ENCODE data around the gene IQCH. TPM values are rescaled to one million over a fixed set of nuclear protein-coding genes. Genes with fewer than 3 reads are reported as not detected.

The IQCH gene
- polyA plus RNA-seq, 2 of the 4 experiments (the other 2 are of a cell fraction) = 1.5 to 3.8 TPM

DNA sequence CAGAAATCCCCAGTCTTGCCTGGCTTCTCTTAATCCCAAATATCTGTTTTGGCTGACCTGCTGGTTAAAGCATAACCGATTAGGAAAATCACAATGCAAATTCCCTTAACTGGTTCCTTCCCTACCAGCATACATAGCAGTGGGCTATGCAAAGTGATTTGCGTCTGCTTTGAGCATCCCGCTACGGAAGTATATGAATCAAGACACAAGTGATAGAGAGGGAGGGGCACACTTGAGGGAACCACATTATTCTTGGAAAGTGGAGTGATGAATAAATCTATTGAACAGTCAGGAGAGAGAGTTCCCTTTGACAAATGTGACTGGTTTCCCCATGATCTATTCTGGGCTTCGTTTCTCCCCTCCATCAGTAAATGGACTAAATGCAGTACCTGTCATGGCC lies 146.8 kb downstream of the IQCH start:
- no peak overlapping the region for H3K4me2 ChIP-seq
- no peaks in the 10 kb centered on the region for H3K9me3 ChIP-seq
- H3K27ac ChIP-seq = no peak overlapping the region
- H3K4me1 ChIP-seq = peaks cover 13% of the 10 kb centered on the region
- no peak overlapping the region for H3K4me3 ChIP-seq
- CTCF ChIA-PET = no interaction called here
- POLR2A ChIA-PET = no interaction called here
- FAIRE-seq = no peak
- ATAC-seq = no peak
- no peak for DNase-seq (ENCODE audit: low read depth in 1 of 2, low spot score in 1 of 2)
- TF ChIP-seq ZSCAN20 (CRISPR knock-in tag; IDR thresholded peaks at IDR 0.05) = no peak
- no peak for TF ChIP-seq ATOH8 (CRISPR knock-in tag; IDR thresholded peaks at IDR 0.05; ENCODE audit: low read depth)
- no peak for TF ChIP-seq KDM5A (IDR thresholded peaks at IDR 0.05)
- TF ChIP-seq PHF8 (IDR thresholded peaks at IDR 0.05; ENCODE audit: borderline replicate concordance, low read depth) = no peak
- no peak for TF ChIP-seq TFCP2L1 (CRISPR knock-in tag; IDR thresholded peaks at IDR 0.05)
- no peak for TF ChIP-seq POLR2A (IDR thresholded peaks at IDR 0.05; ENCODE audit: low read length)
- no peak for TF ChIP-seq NR3C1 (IDR thresholded peaks at IDR 0.05)
- no peak for TF ChIP-seq HEYL (CRISPR knock-in tag; IDR thresholded peaks at IDR 0.05)
- no peak for TF ChIP-seq CHD4 (IDR thresholded peaks at IDR 0.05; ENCODE audit: borderline replicate concordance)
- TF ChIP-seq EP300 (IDR thresholded peaks at IDR 0.05) = no peak
- TF ChIP-seq, protein P1, sequence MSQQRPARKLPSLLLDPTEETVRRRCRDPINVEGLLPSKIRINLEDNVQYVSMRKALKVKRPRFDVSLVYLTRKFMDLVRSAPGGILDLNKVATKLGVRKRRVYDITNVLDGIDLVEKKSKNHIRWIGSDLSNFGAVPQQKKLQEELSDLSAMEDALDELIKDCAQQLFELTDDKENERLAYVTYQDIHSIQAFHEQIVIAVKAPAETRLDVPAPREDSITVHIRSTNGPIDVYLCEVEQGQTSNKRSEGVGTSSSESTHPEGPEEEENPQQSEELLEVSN (IDR thresholded peaks at IDR 0.05; ENCODE audit: borderline replicate concordance, low read depth) = no peak
- no peak for TF ChIP-seq POLR2AphosphoS2 (conservative IDR thresholded peaks at IDR 0.05; ENCODE audit: low read length)
- 81% methylated on average over 5 of the region's 5 CpGs for WGBS (ENCODE audit: missing lambda C conversion rate)

- 76% methylated on average over 4 of the region's 4 CpGs for WGBS (ENCODE audit: missing lambda C conversion rate)
- ChIA-PET CTCF (interaction anchor here (1.4 kb wide), 1 partner anchor 30 kb away, joined by 5 read pairs; no protein-coding TSS in a partner anchor), POLR2A (no interaction called here)
- Histone ChIP-seq H3K27ac (no peak overlapping the region), H3K4me1 (peaks cover 14% of the 10 kb centered on the region), H3K4me2 (no peak overlapping the region), H3K4me3 (no peak overlapping the region), H3K9me3 (no peaks in the 10 kb centered on the region)
- FAIRE-seq (no peak), DNase-seq (ENCODE audit: low read depth in 1 of 2, low spot score in 1 of 2) (no peak), ATAC-seq (no peak)
- TF ChIP-seq, protein P2, sequence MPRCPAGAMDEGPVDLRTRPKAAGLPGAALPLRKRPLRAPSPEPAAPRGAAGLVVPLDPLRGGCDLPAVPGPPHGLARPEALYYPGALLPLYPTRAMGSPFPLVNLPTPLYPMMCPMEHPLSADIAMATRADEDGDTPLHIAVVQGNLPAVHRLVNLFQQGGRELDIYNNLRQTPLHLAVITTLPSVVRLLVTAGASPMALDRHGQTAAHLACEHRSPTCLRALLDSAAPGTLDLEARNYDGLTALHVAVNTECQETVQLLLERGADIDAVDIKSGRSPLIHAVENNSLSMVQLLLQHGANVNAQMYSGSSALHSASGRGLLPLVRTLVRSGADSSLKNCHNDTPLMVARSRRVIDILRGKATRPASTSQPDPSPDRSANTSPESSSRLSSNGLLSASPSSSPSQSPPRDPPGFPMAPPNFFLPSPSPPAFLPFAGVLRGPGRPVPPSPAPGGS (IDR thresholded peaks at IDR 0.05) = no peak
- TF ChIP-seq, protein P3, sequence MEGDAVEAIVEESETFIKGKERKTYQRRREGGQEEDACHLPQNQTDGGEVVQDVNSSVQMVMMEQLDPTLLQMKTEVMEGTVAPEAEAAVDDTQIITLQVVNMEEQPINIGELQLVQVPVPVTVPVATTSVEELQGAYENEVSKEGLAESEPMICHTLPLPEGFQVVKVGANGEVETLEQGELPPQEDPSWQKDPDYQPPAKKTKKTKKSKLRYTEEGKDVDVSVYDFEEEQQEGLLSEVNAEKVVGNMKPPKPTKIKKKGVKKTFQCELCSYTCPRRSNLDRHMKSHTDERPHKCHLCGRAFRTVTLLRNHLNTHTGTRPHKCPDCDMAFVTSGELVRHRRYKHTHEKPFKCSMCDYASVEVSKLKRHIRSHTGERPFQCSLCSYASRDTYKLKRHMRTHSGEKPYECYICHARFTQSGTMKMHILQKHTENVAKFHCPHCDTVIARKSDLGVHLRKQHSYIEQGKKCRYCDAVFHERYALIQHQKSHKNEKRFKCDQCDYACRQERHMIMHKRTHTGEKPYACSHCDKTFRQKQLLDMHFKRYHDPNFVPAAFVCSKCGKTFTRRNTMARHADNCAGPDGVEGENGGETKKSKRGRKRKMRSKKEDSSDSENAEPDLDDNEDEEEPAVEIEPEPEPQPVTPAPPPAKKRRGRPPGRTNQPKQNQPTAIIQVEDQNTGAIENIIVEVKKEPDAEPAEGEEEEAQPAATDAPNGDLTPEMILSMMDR (IDR thresholded peaks at IDR 0.05) = no peak
- TF ChIP-seq RCOR1 (IDR thresholded peaks at IDR 0.05; ENCODE audit: low read depth, low read length) (no peak), CHD2 (IDR thresholded peaks at IDR 0.05; ENCODE audit: low read length, partially characterized antibody) (no peak), ZSCAN20 (CRISPR knock-in tag; IDR thresholded peaks at IDR 0.05) (no peak), ESRRA (IDR thresholded peaks at IDR 0.05; ENCODE audit: borderline replicate concordance, low read length) (no peak), CBX2 (IDR thresholded peaks at IDR 0.05; ENCODE audit: borderline replicate concordance, low read depth) (no peak), HOXB13 (CRISPR knock-in tag; IDR thresholded peaks at IDR 0.05; ENCODE audit: low read depth) (no peak), JUN (IDR thresholded peaks at IDR 0.05) (no peak), FOSB (CRISPR knock-in tag; IDR thresholded peaks at IDR 0.05) (no peak), NFE2L2 (conservative IDR thresholded peaks at IDR 0.05; ENCODE audit: low read length) (no peak), PHF8 (IDR thresholded peaks at IDR 0.05; ENCODE audit: borderline replicate concordance, low read depth) (no peak), JUNB (IDR thresholded peaks at IDR 0.05) (no peak), BHLHE40 (IDR thresholded peaks at IDR 0.05; ENCODE audit: low read depth, low read length) (no peak), RNF2 (IDR thresholded peaks at IDR 0.05; ENCODE audit: borderline replicate concordance, low read depth) (no peak), RFX5 (IDR thresholded peaks at IDR 0.05) (no peak), CEBPB (IDR thresholded peaks at IDR 0.05) (no peak)
- TF ChIP-seq, protein P4, sequence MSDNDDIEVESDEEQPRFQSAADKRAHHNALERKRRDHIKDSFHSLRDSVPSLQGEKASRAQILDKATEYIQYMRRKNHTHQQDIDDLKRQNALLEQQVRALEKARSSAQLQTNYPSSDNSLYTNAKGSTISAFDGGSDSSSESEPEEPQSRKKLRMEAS (IDR thresholded peaks at IDR 0.05) = no peak
- TF ChIP-seq, protein P1 (IDR thresholded peaks at IDR 0.05; ENCODE audit: borderline replicate concordance, low read depth) = no peak
- TF ChIP-seq, protein P5, sequence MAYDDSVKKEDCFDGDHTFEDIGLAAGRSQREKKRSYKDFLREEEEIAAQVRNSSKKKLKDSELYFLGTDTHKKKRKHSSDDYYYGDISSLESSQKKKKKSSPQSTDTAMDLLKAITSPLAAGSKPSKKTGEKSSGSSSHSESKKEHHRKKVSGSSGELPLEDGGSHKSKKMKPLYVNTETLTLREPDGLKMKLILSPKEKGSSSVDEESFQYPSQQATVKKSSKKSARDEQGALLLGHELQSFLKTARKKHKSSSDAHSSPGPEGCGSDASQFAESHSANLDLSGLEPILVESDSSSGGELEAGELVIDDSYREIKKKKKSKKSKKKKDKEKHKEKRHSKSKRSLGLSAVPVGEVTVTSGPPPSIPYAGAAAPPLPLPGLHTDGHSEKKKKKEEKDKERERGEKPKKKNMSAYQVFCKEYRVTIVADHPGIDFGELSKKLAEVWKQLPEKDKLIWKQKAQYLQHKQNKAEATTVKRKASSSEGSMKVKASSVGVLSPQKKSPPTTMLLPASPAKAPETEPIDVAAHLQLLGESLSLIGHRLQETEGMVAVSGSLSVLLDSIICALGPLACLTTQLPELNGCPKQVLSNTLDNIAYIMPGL (CRISPR knock-in tag; IDR thresholded peaks at IDR 0.05; ENCODE audit: borderline replicate concordance) = no peak
Observed at GRCh38 chr15:67403428-67404154, 149.0 kb downstream of the IQCH start.

All from A549 (cell line).